Endothelial cell of umbilical vein (primary cell): ENCODE measurements around the gene SUSD5. TPM values are rescaled to one million over a fixed set of nuclear protein-coding genes. Genes with fewer than 3 reads are reported as not detected.

Source experiments
- BruUV-seq: library from RNA; stranded (reverse); fragments of 400-500 nt; replicated peaks from 2 replicates; lab custom pipeline; 2021; lab: Mats Ljungman, UMichigan
- CTCF ChIA-PET: fragments of 300-600, 350-600 bp; sonication (Branson Sonifier 250); formaldehyde crosslinking; loops from one replicate; lab custom pipeline; 2021; ENCODE audit warnings: antibody characterized with exemption, inconsistent platforms; lab: Charles Lee
- POLR2A ChIA-PET: fragments of 300-600, 350-600 bp; sonication (Branson Sonifier 250); formaldehyde crosslinking; loops from one replicate; lab custom pipeline; 2021; ENCODE audit warnings: antibody characterized with exemption, inconsistent platforms; lab: Charles Lee
- DNase-seq: peaks from one replicate; pipeline ENCODE4 v3.0.0-alpha.2; 2011; ENCODE audit warnings: low read depth, low spot score
- FAIRE-seq: peaks from 2 replicates; lab custom pipeline; 2011; peaks lifted over from hg19 to GRCh38; lab: Jason Lieb, UNC
- H2AFZ ChIP-seq: 2 replicates; pipeline ENCODE4 v1.6.0; 2012; ENCODE audit warnings: low read depth, low read length, control low read depth, inconsistent platforms
- H3K27ac ChIP-seq: 2 replicates; pipeline ENCODE4 v1.5.1; 2011; ENCODE audit warnings: low read depth, mild to moderate bottlenecking, control low read depth, low read length, moderate library complexity; ENCODE audit not compliant: insufficient read depth
- H3K27me3 ChIP-seq, 2 experiments: 2 replicates each; pipeline versions ENCODE4 v1.6.0 to v1.6.1; 2011; ENCODE audit warnings: low read length in 2 of 2, mixed read lengths in 1 of 2; ENCODE audit not compliant: control insufficient read depth in 2 of 2, insufficient read depth in 2 of 2
- H3K36me3 ChIP-seq, 2 experiments: 2 replicates in 1 of 2; 3 replicates in 1 of 2; pipeline ENCODE4 v1.5.1; 2011; ENCODE audit warnings: low read length in 2 of 2, mild to moderate bottlenecking in 1 of 2, moderate library complexity in 1 of 2; ENCODE audit not compliant: control insufficient read depth in 2 of 2, insufficient read depth in 2 of 2; ENCODE audit errors: extremely low read depth in 1 of 2
- H3K4me1 ChIP-seq: 3 replicates; pipeline ENCODE4 v1.5.1; 2011; ENCODE audit warnings: mild to moderate bottlenecking, low read length; ENCODE audit not compliant: control insufficient read depth, insufficient read depth; ENCODE audit errors: extremely low read depth
- H3K4me2 ChIP-seq: 2 replicates; pipeline ENCODE4 v1.6.1; 2011; ENCODE audit warnings: low read length, control low read depth, mixed read lengths; ENCODE audit not compliant: insufficient read depth
- H3K4me3 ChIP-seq, 3 experiments: fragments of 200-600 bp in 1 of 3; sonication (generic), shearing (Covaris generic) in 1 of 3; replicated peaks in 1 of 3; 2 replicates each; pipeline ENCODE4 v1.5.1; 2011 to 2016; ENCODE audit warnings: control low read depth in 3 of 3, low read length in 3 of 3, mild to moderate bottlenecking in 2 of 3, inconsistent platforms in 1 of 3, low read depth in 1 of 3, moderate library complexity in 1 of 3; ENCODE audit not compliant: insufficient read depth in 1 of 3
- H3K79me2 ChIP-seq: 2 replicates; pipeline ENCODE4 v1.6.0; 2012; ENCODE audit warnings: low read length, inconsistent platforms; ENCODE audit not compliant: control insufficient read depth, insufficient read depth
- H3K9ac ChIP-seq: replicated peaks from 2 replicates; pipeline ENCODE3; 2011; ENCODE audit warnings: low read length, control low read depth; ENCODE audit not compliant: insufficient read depth; ENCODE audit errors: extremely low read depth
- H3K9me1 ChIP-seq: replicated peaks from 3 replicates; pipeline ENCODE4 v1.6.0; 2011; ENCODE audit warnings: mild to moderate bottlenecking, low read length; ENCODE audit not compliant: control insufficient read depth, insufficient read depth; ENCODE audit errors: extremely low read depth
- H3K9me3 ChIP-seq: replicated peaks from 2 replicates; pipeline ENCODE4 v1.5.1; 2012; ENCODE audit warnings: low read length, inconsistent platforms; ENCODE audit not compliant: control insufficient read depth, insufficient read depth
- H4K20me1 ChIP-seq: replicated peaks from 2 replicates; pipeline ENCODE3; 2011; ENCODE audit warnings: mild to moderate bottlenecking, low read length; ENCODE audit not compliant: control insufficient read depth, insufficient read depth; ENCODE audit errors: extremely low read depth
- CTCF ChIP-seq, 2 donors: IDR thresholded peaks; 1 replicate in 1 of 2; 2 replicates in 1 of 2; pipeline ENCODE4 v1.5.1; 2011; ENCODE audit warnings: low read length in 2 of 2, mild to moderate bottlenecking in 2 of 2, moderate library complexity in 2 of 2, control low read depth in 1 of 2, inconsistent platforms in 1 of 2, low read depth in 1 of 2; ENCODE audit not compliant: insufficient read depth in 1 of 2; ENCODE audit errors: extremely low read depth in 1 of 2
- EZH2 ChIP-seq: IDR thresholded peaks from 2 replicates; pipeline ENCODE4 v1.6.1; 2012; ENCODE audit warnings: borderline replicate concordance, low read depth, mild to moderate bottlenecking, moderate library complexity, low read length, inconsistent platforms; ENCODE audit not compliant: severe bottlenecking
- FOS ChIP-seq: IDR thresholded peaks from 2 replicates; pipeline ENCODE4 v1.6.1; 2011; ENCODE audit warnings: mild to moderate bottlenecking, low read length, moderate library complexity, borderline replicate concordance; ENCODE audit not compliant: insufficient read depth
- GATA2 ChIP-seq: IDR thresholded peaks from 2 replicates; pipeline ENCODE4 v1.7.0; 2011; ENCODE audit warnings: low read depth, mild to moderate bottlenecking, moderate library complexity, mixed read lengths, low read length; ENCODE audit not compliant: insufficient read length, insufficient read depth
- JUN ChIP-seq: IDR thresholded peaks from 2 replicates; pipeline ENCODE4 v1.6.1; 2011; ENCODE audit warnings: borderline replicate concordance, low read depth; ENCODE audit not compliant: insufficient read length, insufficient read depth
- MYC ChIP-seq: IDR thresholded peaks from one replicate; pipeline ENCODE4 v1.6.1; 2011; ENCODE audit warnings: mild to moderate bottlenecking, low read depth, low read length
- POLR2A ChIP-seq: IDR thresholded peaks from 2 replicates; pipeline ENCODE4 v1.6.1; 2012; ENCODE audit warnings: low read depth, mild to moderate bottlenecking, control low read depth, low read length
- POLR2AphosphoS5 ChIP-seq: IDR thresholded peaks from 2 replicates; pipeline ENCODE4 v1.6.1; 2012; ENCODE audit warnings: low read depth, mild to moderate bottlenecking, control low read depth, low read length, moderate library complexity; ENCODE audit not compliant: insufficient read depth
- dilution Hi-C: fragments of 300-500 bp; cut with MboI; formaldehyde crosslinking; loops from one replicate; pipeline ENCODE4 v1.15.0; 2019; ENCODE audit warnings: low sequenced_read_pairs; ENCODE audit not compliant: extremely low pct_ligation_motif_present
- intact Hi-C: fragments of 100-400 bp; cut with micrococcal nuclease; formaldehyde crosslinking; loops from one replicate; pipeline ENCODE4 v1.10.0; 2022
- polyA plus RNA-seq, 4 experiments: library from polyadenylated mRNA; depleted of rRNA in 3 of 4; stranded (reverse) in 3 of 4; unstranded in 1 of 4; fragments of >200 nt; gene quantifications; 2 replicates each; pipeline versions ENCODE4 v1.2.1 to v1.2.3, GENCODE V29; 2011 to 2012; ENCODE audit warnings: missing spikeins in 1 of 4
- total RNA-seq: library from RNA; stranded (reverse); gene quantifications from 2 replicates; pipeline ENCODE4 v1.2.3, GENCODE V29; 2021
- TF ChIP-seq, protein P1 (sequence below): IDR thresholded peaks from 2 replicates; pipeline ENCODE4 v1.6.1; 2011; ENCODE audit not compliant: insufficient read depth, insufficient read length

SUSD5 gene
- total and polyA plus RNA-seq, 2 donors (not counting 3 experiments of a cell fraction or from before 2014, with no cell fraction given) = 7.7 to 18.8 TPM

DNA sequence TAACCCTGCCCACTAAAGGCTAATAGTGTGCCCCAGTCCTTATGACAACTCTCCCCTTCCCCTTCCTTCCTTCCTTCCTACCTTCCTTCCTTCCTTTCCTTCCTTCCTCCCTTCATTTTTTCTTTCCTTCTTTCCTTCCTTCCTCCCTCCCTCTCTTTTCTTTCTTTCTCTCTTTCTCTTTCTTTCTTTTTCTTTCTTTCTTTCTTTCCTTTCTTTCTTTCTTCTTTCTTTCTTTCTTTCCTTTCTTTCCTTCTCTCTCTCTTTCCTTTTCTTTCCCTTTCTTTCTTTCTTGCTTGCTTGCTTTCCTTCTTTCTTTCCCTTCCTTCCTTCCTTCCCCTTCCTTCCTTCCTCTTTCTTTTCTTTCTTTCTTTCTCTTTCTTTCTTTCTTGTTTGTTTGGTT, 28.2 kb upstream of the SUSD5 start:
- CTCF ChIA-PET = no interaction called here
- DNase-seq (no peak), FAIRE-seq (no peak)
- no peak overlapping the region for H2AFZ ChIP-seq
- TF ChIP-seq MYC (no peak), POLR2A (no peak), POLR2AphosphoS5 (no peak), CTCF (IDR thresholded peaks at IDR 0.05; ENCODE audit: extremely low read depth in 1 of 2, insufficient read depth in 1 of 2, low read depth in 1 of 2, low read length in 2 of 2) (no peak), EZH2 (no peak), GATA2 (no peak), FOS (no peak), JUN (no peak)
- TF ChIP-seq, protein P1, sequence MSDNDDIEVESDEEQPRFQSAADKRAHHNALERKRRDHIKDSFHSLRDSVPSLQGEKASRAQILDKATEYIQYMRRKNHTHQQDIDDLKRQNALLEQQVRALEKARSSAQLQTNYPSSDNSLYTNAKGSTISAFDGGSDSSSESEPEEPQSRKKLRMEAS = no peak
- no peak overlapping the region for H3K27ac ChIP-seq
- peaks cover 2 to 3% of the 10 kb centered on the region in 2 experiments for H3K27me3 ChIP-seq
- no peaks in the 10 kb centered on the region for H3K9me3 ChIP-seq
- intact Hi-C loops (no loop called here), dilution Hi-C loops (no loop called here)
- no TSS peak for BruUV-seq
- H3K9ac ChIP-seq = no peak overlapping the region
- POLR2A ChIA-PET = no interaction called here
- no peaks in the 10 kb centered on the region for H3K79me2 ChIP-seq
- H3K4me1 ChIP-seq = no peaks in the 10 kb centered on the region
- H3K36me3 ChIP-seq = no peaks in the 10 kb centered on the region
- no peak overlapping the region for H3K4me2 ChIP-seq
- no peak overlapping the region for H3K4me3 ChIP-seq
- no peaks in the 10 kb centered on the region for H4K20me1 ChIP-seq
- no peaks in the 10 kb centered on the region for H3K9me1 ChIP-seq
